K562 (cell line): Measurements from ENCODE around the gene TSKS. TPM values are rescaled to one million over a fixed set of nuclear protein-coding genes. Genes with fewer than 3 reads are reported as not detected.

Experiments
- E2F4 ChIP-seq: sonication (generic); formaldehyde crosslinking; IDR thresholded peaks from 2 replicates; pipeline ENCODE4 v1.8.0; 2022; ENCODE audit warnings: mild to moderate bottlenecking, low read depth, missing genetic modification reagents
- HMBOX1 ChIP-seq: sonication (generic); IDR thresholded peaks from 2 replicates; pipeline ENCODE4 v1.6.1; 2016
- HMGN3 ChIP-seq: IDR thresholded peaks from 2 replicates; pipeline ENCODE4 v1.6.1; 2011; ENCODE audit warnings: borderline replicate concordance, low read depth, mild to moderate bottlenecking, mixed read lengths, low read length; ENCODE audit not compliant: insufficient read length; ENCODE audit errors: extremely low read depth
- KDM1A ChIP-seq, 2 experiments: fragments of 450-650 bp; IDR thresholded peaks; 2 replicates each; pipeline ENCODE4 v1.6.1; 2016; ENCODE audit warnings: mild to moderate bottlenecking in 2 of 2
- NBN ChIP-seq: fragments of 450-650 bp; IDR thresholded peaks from 2 replicates; pipeline ENCODE4 v1.6.1; 2016; ENCODE audit warnings: low read depth, mild to moderate bottlenecking
- NEUROD1 ChIP-seq: fragments of 150-350 bp; IDR thresholded peaks from 2 replicates; pipeline ENCODE4 v1.6.1; 2014; ENCODE audit warnings: borderline replicate concordance, low read length, low read depth; ENCODE audit not compliant: partially characterized antibody
- NR1H2 ChIP-seq: sonication (generic); formaldehyde crosslinking; IDR thresholded peaks from 2 replicates; pipeline ENCODE4 v1.4.0; 2020; ENCODE audit warnings: mild to moderate bottlenecking, missing genetic modification reagents
- RBFOX2 ChIP-seq: fragments of 200-400 bp; formaldehyde crosslinking; IDR thresholded peaks from 2 replicates; pipeline ENCODE4 v1.6.1; 2017; ENCODE audit warnings: low read depth, mild to moderate bottlenecking, low read length, moderate library complexity
- SMARCE1 ChIP-seq: fragments of 450-650 bp; IDR thresholded peaks from 2 replicates; pipeline ENCODE4 v1.7.1; 2016; ENCODE audit warnings: mild to moderate bottlenecking
- TAL1 ChIP-seq: fragments of 450-650 bp; IDR thresholded peaks from 2 replicates; pipeline ENCODE4 v1.6.1; 2016; ENCODE audit warnings: mild to moderate bottlenecking
- TBL1XR1 ChIP-seq, 2 experiments: IDR thresholded peaks; 2 replicates each; pipeline ENCODE4 v1.6.1; 2012; ENCODE audit warnings: improper control_type of control experiment in 2 of 2, low read length in 2 of 2, mild to moderate bottlenecking in 1 of 2
- TRIM28 ChIP-seq: fragments of 450-650 bp; IDR thresholded peaks from 2 replicates; pipeline ENCODE4 v1.6.1; 2017
- U2AF1 ChIP-seq: fragments of 200-400 bp; formaldehyde crosslinking; optimal IDR thresholded peaks from 2 replicates; pipeline ENCODE3; 2017; ENCODE audit warnings: mild to moderate bottlenecking, low read depth, low read length, moderate library complexity
- UBTF ChIP-seq, 2 experiments: IDR thresholded peaks; 2 replicates each; pipeline ENCODE4 v1.6.1; 2012; ENCODE audit warnings: improper control_type of control experiment in 2 of 2, low read depth in 2 of 2, low read length in 2 of 2, borderline replicate concordance in 1 of 2
- ZBTB2 ChIP-seq: fragments of 450-650 bp; IDR thresholded peaks from 2 replicates; pipeline ENCODE4 v1.6.1; 2016; ENCODE audit warnings: antibody characterized with exemption
- ZNF740 ChIP-seq, 3 experiments: fragments of 200-800 bp in 1 of 3; sonication (Bioruptor generic) in 1 of 3; sonication (generic) in 1 of 3; formaldehyde crosslinking in 1 of 3; IDR thresholded peaks; 2 replicates each; pipeline versions ENCODE4 v1.6.1 to v1.8.0; 2016 to 2022; ENCODE audit warnings: mild to moderate bottlenecking in 2 of 3, missing compliant biosample characterization in 2 of 3, missing genetic modification characterization in 2 of 3, missing genetic modification reagents in 1 of 3
- polyA plus RNA-seq, 8 experiments: library from polyadenylated mRNA; depleted of rRNA in 4 of 8; stranded (reverse) in 5 of 8; unstranded in 3 of 8; fragments of >200 nt; fragmentation: Nextera tagmentation in 2 of 8; fragmentation: Illumina TruSeq in 1 of 8; extraction: Ambion mirVana in 2 of 8; extraction: Trizol in 1 of 8; gene quantifications; 2 replicates each; pipeline versions ENCODE4 v1.2.1 to v1.2.3, GENCODE V29; 2011 to 2014; ENCODE audit warnings: inconsistent platforms in 1 of 8, missing spikeins in 1 of 8
- total RNA-seq, 7 experiments: library from RNA; depleted of rRNA in 6 of 7; stranded (reverse); fragments of >200 nt in 6 of 7; fragmentation: Illumina TruSeq in 2 of 7; extraction: Trizol in 2 of 7; gene quantifications; 2 replicates each; pipeline versions ENCODE4 v1.2.1 to v1.2.3, GENCODE V29; 2011 to 2021; ENCODE audit warnings: low replicate concordance in 1 of 7

The TSKS gene
- total and polyA plus RNA-seq, 9 of the 15 experiments (the other 6 are each of a cell fraction or from before 2014, with no cell fraction given): 0.14 to 4.5 (median 0.80) TPM

GRCh38 chr19:49775742-49776370, 12.8 kb upstream of the TSKS start (continued):
- TF ChIP-seq ZBTB2 (0 out of 2 replicates have a peak, but pooled peaks have one; percentile 50), U2AF1 (no peak), HMBOX1 (peak; percentile 82), UBTF (IDR thresholded peaks at IDR 0.05; ENCODE audit: borderline replicate concordance in 1 of 2, low read depth in 2 of 2, low read length in 2 of 2) (0 out of 4 replicates have a peak, but pooled peaks of 1 of the 2 experiments have one; percentile 40), HMGN3 (peak; percentile 80), NR1H2 (no peak), NBN (0 out of 2 replicates have a peak, but pooled peaks have one; percentile 58), TBL1XR1 (IDR thresholded peaks at IDR 0.05; ENCODE audit: low read length in 2 of 2) (0 out of 4 replicates have a peak, but pooled peaks of 1 of the 2 experiments have one; percentile 14), E2F4 (CRISPR knock-in tag) (no peak), NEUROD1 (no peak), TAL1 (peak; percentile 90), KDM1A (IDR thresholded peaks at IDR 0.05) (peak; percentile 6 to 16; a peak in 1 of 4 replicates), RBFOX2 (peak; percentile 60), SMARCE1 (peak; percentile 58; the same call in 1 of the 2 replicates), TRIM28 (0 out of 2 replicates have a peak, but pooled peaks have one; percentile 9), ZNF740 (CRISPR knock-in tag; IDR thresholded peaks at IDR 0.05) (peak; percentile 93), ZNF740 (tag; IDR thresholded peaks at IDR 0.05) (peak in 1 of 2 experiments; percentile 48; a peak in 1 of 4 replicates)
